Endothelial cell of umbilical vein (primary cell): Measurements from ENCODE around the gene STARD13. TPM values are rescaled to one million over a fixed set of nuclear protein-coding genes. Genes with fewer than 3 reads are reported as not detected.

ENCODE experiments used
- BruUV-seq: library from RNA; stranded (reverse); fragments of 400-500 nt; replicated peaks from 2 replicates; lab custom pipeline; 2021; lab: Mats Ljungman, UMichigan
- CTCF ChIA-PET: fragments of 300-600, 350-600 bp; sonication (Branson Sonifier 250); formaldehyde crosslinking; loops from one replicate; lab custom pipeline; 2021; ENCODE audit warnings: antibody characterized with exemption, inconsistent platforms; lab: Charles Lee
- POLR2A ChIA-PET: fragments of 300-600, 350-600 bp; sonication (Branson Sonifier 250); formaldehyde crosslinking; loops from one replicate; lab custom pipeline; 2021; ENCODE audit warnings: antibody characterized with exemption, inconsistent platforms; lab: Charles Lee
- DNase-seq: peaks from one replicate; pipeline ENCODE4 v3.0.0-alpha.2; 2011; ENCODE audit warnings: low read depth, low spot score
- FAIRE-seq: peaks from 2 replicates; lab custom pipeline; 2011; peaks lifted over from hg19 to GRCh38; lab: Jason Lieb, UNC
- H2AFZ ChIP-seq: 2 replicates; pipeline ENCODE4 v1.6.0; 2012; ENCODE audit warnings: low read depth, low read length, control low read depth, inconsistent platforms
- H3K27ac ChIP-seq: 2 replicates; pipeline ENCODE4 v1.5.1; 2011; ENCODE audit warnings: low read depth, mild to moderate bottlenecking, control low read depth, low read length, moderate library complexity; ENCODE audit not compliant: insufficient read depth
- H3K27me3 ChIP-seq, 2 experiments: 2 replicates each; pipeline versions ENCODE4 v1.6.0 to v1.6.1; 2011; ENCODE audit warnings: low read length in 2 of 2, mixed read lengths in 1 of 2; ENCODE audit not compliant: control insufficient read depth in 2 of 2, insufficient read depth in 2 of 2
- H3K36me3 ChIP-seq, 2 experiments: 2 replicates in 1 of 2; 3 replicates in 1 of 2; pipeline ENCODE4 v1.5.1; 2011; ENCODE audit warnings: low read length in 2 of 2, mild to moderate bottlenecking in 1 of 2, moderate library complexity in 1 of 2; ENCODE audit not compliant: control insufficient read depth in 2 of 2, insufficient read depth in 2 of 2; ENCODE audit errors: extremely low read depth in 1 of 2
- H3K4me1 ChIP-seq: 3 replicates; pipeline ENCODE4 v1.5.1; 2011; ENCODE audit warnings: mild to moderate bottlenecking, low read length; ENCODE audit not compliant: control insufficient read depth, insufficient read depth; ENCODE audit errors: extremely low read depth
- H3K4me2 ChIP-seq: 2 replicates; pipeline ENCODE4 v1.6.1; 2011; ENCODE audit warnings: low read length, control low read depth, mixed read lengths; ENCODE audit not compliant: insufficient read depth
- H3K4me3 ChIP-seq, 3 experiments: fragments of 200-600 bp in 1 of 3; sonication (generic), shearing (Covaris generic) in 1 of 3; replicated peaks in 1 of 3; 2 replicates each; pipeline ENCODE4 v1.5.1; 2011 to 2016; ENCODE audit warnings: control low read depth in 3 of 3, low read length in 3 of 3, mild to moderate bottlenecking in 2 of 3, inconsistent platforms in 1 of 3, low read depth in 1 of 3, moderate library complexity in 1 of 3; ENCODE audit not compliant: insufficient read depth in 1 of 3
- H3K79me2 ChIP-seq: 2 replicates; pipeline ENCODE4 v1.6.0; 2012; ENCODE audit warnings: low read length, inconsistent platforms; ENCODE audit not compliant: control insufficient read depth, insufficient read depth
- H3K9ac ChIP-seq: replicated peaks from 2 replicates; pipeline ENCODE3; 2011; ENCODE audit warnings: low read length, control low read depth; ENCODE audit not compliant: insufficient read depth; ENCODE audit errors: extremely low read depth
- H3K9me1 ChIP-seq: replicated peaks from 3 replicates; pipeline ENCODE4 v1.6.0; 2011; ENCODE audit warnings: mild to moderate bottlenecking, low read length; ENCODE audit not compliant: control insufficient read depth, insufficient read depth; ENCODE audit errors: extremely low read depth
- H3K9me3 ChIP-seq: replicated peaks from 2 replicates; pipeline ENCODE4 v1.5.1; 2012; ENCODE audit warnings: low read length, inconsistent platforms; ENCODE audit not compliant: control insufficient read depth, insufficient read depth
- H4K20me1 ChIP-seq: replicated peaks from 2 replicates; pipeline ENCODE3; 2011; ENCODE audit warnings: mild to moderate bottlenecking, low read length; ENCODE audit not compliant: control insufficient read depth, insufficient read depth; ENCODE audit errors: extremely low read depth
- EZH2 ChIP-seq: IDR thresholded peaks from 2 replicates; pipeline ENCODE4 v1.6.1; 2012; ENCODE audit warnings: borderline replicate concordance, low read depth, mild to moderate bottlenecking, moderate library complexity, low read length, inconsistent platforms; ENCODE audit not compliant: severe bottlenecking
- FOS ChIP-seq: IDR thresholded peaks from 2 replicates; pipeline ENCODE4 v1.6.1; 2011; ENCODE audit warnings: mild to moderate bottlenecking, low read length, moderate library complexity, borderline replicate concordance; ENCODE audit not compliant: insufficient read depth
- GATA2 ChIP-seq: IDR thresholded peaks from 2 replicates; pipeline ENCODE4 v1.7.0; 2011; ENCODE audit warnings: low read depth, mild to moderate bottlenecking, moderate library complexity, mixed read lengths, low read length; ENCODE audit not compliant: insufficient read length, insufficient read depth
- JUN ChIP-seq: IDR thresholded peaks from 2 replicates; pipeline ENCODE4 v1.6.1; 2011; ENCODE audit warnings: borderline replicate concordance, low read depth; ENCODE audit not compliant: insufficient read length, insufficient read depth
- POLR2A ChIP-seq: IDR thresholded peaks from 2 replicates; pipeline ENCODE4 v1.6.1; 2012; ENCODE audit warnings: low read depth, mild to moderate bottlenecking, control low read depth, low read length
- POLR2AphosphoS5 ChIP-seq: IDR thresholded peaks from 2 replicates; pipeline ENCODE4 v1.6.1; 2012; ENCODE audit warnings: low read depth, mild to moderate bottlenecking, control low read depth, low read length, moderate library complexity; ENCODE audit not compliant: insufficient read depth
- dilution Hi-C: fragments of 300-500 bp; cut with MboI; formaldehyde crosslinking; loops from one replicate; pipeline ENCODE4 v1.15.0; 2019; ENCODE audit warnings: low sequenced_read_pairs; ENCODE audit not compliant: extremely low pct_ligation_motif_present
- intact Hi-C: fragments of 100-400 bp; cut with micrococcal nuclease; formaldehyde crosslinking; loops from one replicate; pipeline ENCODE4 v1.10.0; 2022
- polyA plus RNA-seq, 4 experiments: library from polyadenylated mRNA; depleted of rRNA in 3 of 4; stranded (reverse) in 3 of 4; unstranded in 1 of 4; fragments of >200 nt; gene quantifications; 2 replicates each; pipeline versions ENCODE4 v1.2.1 to v1.2.3, GENCODE V29; 2011 to 2012; ENCODE audit warnings: missing spikeins in 1 of 4
- total RNA-seq: library from RNA; stranded (reverse); gene quantifications from 2 replicates; pipeline ENCODE4 v1.2.3, GENCODE V29; 2021
- TF ChIP-seq, protein P1 (sequence below): IDR thresholded peaks from 2 replicates; pipeline ENCODE4 v1.6.1; 2011; ENCODE audit not compliant: insufficient read depth, insufficient read length
- TF ChIP-seq, protein P2 (sequence below), 2 donors: IDR thresholded peaks; 1 replicate in 1 of 2; 2 replicates in 1 of 2; pipeline ENCODE4 v1.5.1; 2011; ENCODE audit warnings: low read length in 2 of 2, mild to moderate bottlenecking in 2 of 2, moderate library complexity in 2 of 2, control low read depth in 1 of 2, inconsistent platforms in 1 of 2, low read depth in 1 of 2; ENCODE audit not compliant: insufficient read depth in 1 of 2; ENCODE audit errors: extremely low read depth in 1 of 2

STARD13 gene
- total and polyA plus RNA-seq, 2 donors (not counting 3 experiments of a cell fraction or from before 2014, with no cell fraction given), result 11.0 to 47.7 TPM

DNA sequence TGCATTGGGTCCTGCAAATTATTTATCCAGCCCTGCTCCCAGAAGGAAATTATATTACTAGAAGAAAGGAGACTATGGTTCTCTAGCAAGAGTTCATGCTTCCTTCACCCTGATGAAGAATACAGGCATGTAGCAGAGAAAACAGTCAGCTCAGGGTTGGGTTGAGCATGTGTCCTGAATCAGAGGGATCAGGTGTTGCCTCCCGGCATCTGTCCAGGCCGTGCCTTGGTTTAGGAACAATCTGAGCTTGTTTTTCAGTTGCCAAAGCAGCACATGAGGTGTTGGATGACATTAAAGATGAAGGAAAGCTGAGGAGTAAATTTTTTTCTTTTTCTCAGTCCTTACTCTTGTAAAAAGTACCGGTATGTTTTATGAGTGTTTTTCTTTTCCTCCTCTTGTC, 207.3 kb downstream of the STARD13 start:
- ChIA-PET CTCF (interaction anchor here (0.7 to 4.7 kb wide), 2 partner anchors 10 to 21 kb away, joined by 3 to 16 read pairs; no protein-coding TSS in a partner anchor), POLR2A (no interaction called here)
- Histone ChIP-seq H4K20me1 (no peaks in the 10 kb centered on the region), H3K4me2 (no peak overlapping the region), H3K4me3 (no peak overlapping the region), H3K79me2 (no peaks in the 10 kb centered on the region), H3K27ac (no peak overlapping the region), H3K36me3 (no peaks in the 10 kb centered on the region), H3K9me3 (no peaks in the 10 kb centered on the region), H2AFZ (no peak overlapping the region), H3K9me1 (no peaks in the 10 kb centered on the region), H3K9ac (no peak overlapping the region), H3K4me1 (peaks cover 16% of the 10 kb centered on the region), H3K27me3 (no peaks in the 10 kb centered on the region)
- intact Hi-C loops (no loop called here), dilution Hi-C loops (no loop called here)
- no TSS peak for BruUV-seq
- DNase-seq, result no peak
- TF ChIP-seq EZH2, result no peak
- TF ChIP-seq, protein P1, sequence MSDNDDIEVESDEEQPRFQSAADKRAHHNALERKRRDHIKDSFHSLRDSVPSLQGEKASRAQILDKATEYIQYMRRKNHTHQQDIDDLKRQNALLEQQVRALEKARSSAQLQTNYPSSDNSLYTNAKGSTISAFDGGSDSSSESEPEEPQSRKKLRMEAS, result no peak
- no peak for TF ChIP-seq GATA2
- no peak for TF ChIP-seq JUN
- TF ChIP-seq, protein P2, sequence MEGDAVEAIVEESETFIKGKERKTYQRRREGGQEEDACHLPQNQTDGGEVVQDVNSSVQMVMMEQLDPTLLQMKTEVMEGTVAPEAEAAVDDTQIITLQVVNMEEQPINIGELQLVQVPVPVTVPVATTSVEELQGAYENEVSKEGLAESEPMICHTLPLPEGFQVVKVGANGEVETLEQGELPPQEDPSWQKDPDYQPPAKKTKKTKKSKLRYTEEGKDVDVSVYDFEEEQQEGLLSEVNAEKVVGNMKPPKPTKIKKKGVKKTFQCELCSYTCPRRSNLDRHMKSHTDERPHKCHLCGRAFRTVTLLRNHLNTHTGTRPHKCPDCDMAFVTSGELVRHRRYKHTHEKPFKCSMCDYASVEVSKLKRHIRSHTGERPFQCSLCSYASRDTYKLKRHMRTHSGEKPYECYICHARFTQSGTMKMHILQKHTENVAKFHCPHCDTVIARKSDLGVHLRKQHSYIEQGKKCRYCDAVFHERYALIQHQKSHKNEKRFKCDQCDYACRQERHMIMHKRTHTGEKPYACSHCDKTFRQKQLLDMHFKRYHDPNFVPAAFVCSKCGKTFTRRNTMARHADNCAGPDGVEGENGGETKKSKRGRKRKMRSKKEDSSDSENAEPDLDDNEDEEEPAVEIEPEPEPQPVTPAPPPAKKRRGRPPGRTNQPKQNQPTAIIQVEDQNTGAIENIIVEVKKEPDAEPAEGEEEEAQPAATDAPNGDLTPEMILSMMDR (IDR thresholded peaks at IDR 0.05; ENCODE audit: extremely low read depth in 1 of 2, insufficient read depth in 1 of 2, low read depth in 1 of 2, low read length in 2 of 2), result no peak
- no peak for TF ChIP-seq POLR2AphosphoS5
- no peak for TF ChIP-seq FOS
- TF ChIP-seq POLR2A, result no peak
- FAIRE-seq, result no peak
